Lung microvascular endothelial cell (primary cell): ENCODE measurements around the gene PAQR8. TPM values are rescaled to one million over a fixed set of nuclear protein-coding genes. Genes with fewer than 3 reads are reported as not detected.
"Not testable (repeated sequence)": the region's sequence is repeated elsewhere in the genome, so short reads cannot be mapped to it uniquely, and the experiment has no call there.

Source experiments
- DNase-seq, 2 donors: peaks; one replicate each; pipeline versions ENCODE4 v3.0.0 to v3.0.0-alpha.2; 2010; ENCODE audit warnings: low read depth in 2 of 2
- total RNA-seq: library from RNA; depleted of rRNA; stranded (reverse); fragments of >200 nt; gene quantifications from 2 replicates; pipeline ENCODE4 v1.2.1, GENCODE V29; 2014

The PAQR8 gene
- total RNA-seq, 1 donor from 2014 or later, result 12.3 TPM

- DNase-seq, result peak; percentile 69 to 81
Measured at GRCh38 chr6:52407467-52407866, 45.5 kb downstream of the PAQR8 start.

GRCh38 chr6:52409499-52409898 is 47.5 kb downstream of the PAQR8 start:
- DNase-seq, result no peak

- no peak for DNase-seq
Measured at GRCh38 chr6:52410979-52411378, 49.0 kb downstream of the PAQR8 start.

- DNase-seq, result no peak
Measured at GRCh38 chr6:52411911-52412310, 50.0 kb downstream of the PAQR8 start.

GRCh38 chr6:52415333-52415732 is 53.4 kb downstream of the PAQR8 start:
- DNase-seq, result no peak

GRCh38 chr6:52415917-52416628 is 54.1 kb downstream of the PAQR8 start:
- peak; percentile 58 to 75 for DNase-seq

- DNase-seq, result peak; percentile 75 to 80
Measured at GRCh38 chr6:52416629-52417151, 54.7 kb downstream of the PAQR8 start.

GRCh38 chr6:52417675-52418111 is 55.7 kb downstream of the PAQR8 start:
- DNase-seq, result peak; percentile 80 to 92

- DNase-seq, result peak in 1 of 2 donors; percentile 8
Measured at GRCh38 chr6:52418606-52419005, 56.7 kb downstream of the PAQR8 start.

GRCh38 chr6:52419809-52420667 is 58.1 kb downstream of the PAQR8 start, which contains the start of gene EFHC1:
Gene EFHC1 (plus strand): TSS chr6:52420342. CDS start chr6:52420411, 69 bp downstream.
- peak; percentile 99 for DNase-seq

- peak; percentile 42 to 79 for DNase-seq
Measured at GRCh38 chr6:52420668-52421358, 58.9 kb downstream of the PAQR8 start.

- DNase-seq, result no peak
Measured at GRCh38 chr6:52422156-52422555, 60.2 kb downstream of the PAQR8 start.

GRCh38 chr6:52423448-52423847 is 61.5 kb downstream of the PAQR8 start:
- DNase-seq, result no peak

- peak; percentile 48 to 86 for DNase-seq
Measured at GRCh38 chr6:52423971-52424381, 62.0 kb downstream of the PAQR8 start.

GRCh38 chr6:52424513-52424912 is 62.6 kb downstream of the PAQR8 start:
- no peak for DNase-seq

- DNase-seq, result no peak
Measured at GRCh38 chr6:52426667-52427066, 64.7 kb downstream of the PAQR8 start.

GRCh38 chr6:52433294-52433693 is 71.3 kb downstream of the PAQR8 start:
- DNase-seq, result not testable (repeated sequence)

- DNase-seq, result no peak
Measured at GRCh38 chr6:52435345-52435744, 73.4 kb downstream of the PAQR8 start.

- no peak for DNase-seq
Measured at GRCh38 chr6:52438926-52439325, 77.0 kb downstream of the PAQR8 start.

- peak in 1 of 2 donors; percentile 66 for DNase-seq
Measured at GRCh38 chr6:52454556-52454955, 92.6 kb downstream of the PAQR8 start.

- no peak for DNase-seq
Measured at GRCh38 chr6:52457096-52457495, 95.1 kb downstream of the PAQR8 start.
